IMR-90 (cell line): ENCODE results near the gene GYPB. TPM values are rescaled to one million over a fixed set of nuclear protein-coding genes. Genes with fewer than 3 reads are reported as not detected.
"Not testable (repeated sequence)": the region's sequence is repeated elsewhere in the genome, so short reads cannot be mapped to it uniquely, and the experiment has no call there.

Experiments used
- ATAC-seq: fragments of 200-7000 bp; cut with Tn5 transposase; 2 replicates; pipeline ENCODE4 v1.9.1; 2020; ENCODE audit warnings: low read depth, mild to moderate bottlenecking, moderate library complexity
- BruUV-seq: library from RNA; stranded (reverse); fragments of 400-500 nt; replicated peaks from 2 replicates; lab custom pipeline; 2021; lab: Mats Ljungman, UMichigan
- CTCF ChIA-PET: fragments of 300-600 bp; formaldehyde crosslinking; extraction: SDS; loops from one replicate; lab custom pipeline; 2021; ENCODE audit warnings: antibody characterized with exemption; lab: Yijun Ruan, JAX
- POLR2A ChIA-PET: fragments of 300-600 bp; sonication (Branson Sonifier 250); formaldehyde crosslinking; loops from one replicate; lab custom pipeline; 2022; ENCODE audit warnings: antibody characterized with exemption; ENCODE audit not compliant: unreplicated experiment; lab: Charles Lee
- DNase-seq: peaks from one replicate; pipeline ENCODE4 v3.0.0; 2013
- H2AFZ ChIP-seq: replicated peaks from 2 replicates; pipeline ENCODE3; 2013; ENCODE audit warnings: low read length, mild to moderate bottlenecking; ENCODE audit not compliant: poor library complexity
- H2AK5ac ChIP-seq: 2 replicates; pipeline ENCODE4 v1.6.1; 2013; ENCODE audit warnings: low read depth, low read length, inconsistent platforms
- H2AK9ac ChIP-seq: replicated peaks from 2 replicates; pipeline ENCODE3; 2013; ENCODE audit warnings: mild to moderate bottlenecking, low read depth, low read length, moderate library complexity; ENCODE audit not compliant: poor library complexity
- H2BK120ac ChIP-seq: 2 replicates; pipeline ENCODE4 v1.6.1; 2013; ENCODE audit warnings: low read depth, low read length, inconsistent platforms
- H2BK15ac ChIP-seq: 3 replicates; pipeline ENCODE4 v1.6.1; 2013; ENCODE audit warnings: low read depth, low read length, inconsistent platforms
- H2BK20ac ChIP-seq: 2 replicates; pipeline ENCODE4 v1.6.1; 2013; ENCODE audit warnings: low read depth, mild to moderate bottlenecking, inconsistent platforms, low read length, moderate library complexity
- H2BK5ac ChIP-seq: 2 replicates; pipeline ENCODE4 v1.6.1; 2013; ENCODE audit warnings: mild to moderate bottlenecking, low read depth, low read length, inconsistent platforms; ENCODE audit not compliant: poor library complexity, severe bottlenecking
- H3K14ac ChIP-seq: replicated peaks from 2 replicates; pipeline ENCODE4 v1.6.1; 2013; ENCODE audit warnings: low read depth, low read length, inconsistent platforms
- H3K18ac ChIP-seq: 2 replicates; pipeline ENCODE4 v1.6.1; 2013; ENCODE audit warnings: low read depth, low read length, control low read depth
- H3K23ac ChIP-seq: 2 replicates; pipeline ENCODE4 v1.6.1; 2013; ENCODE audit warnings: low read depth, low read length, inconsistent platforms
- H3K27ac ChIP-seq: 2 replicates; pipeline ENCODE4 v1.5.1; 2013; ENCODE audit warnings: mild to moderate bottlenecking, control low read depth, low read length; ENCODE audit not compliant: insufficient read depth
- H3K27me3 ChIP-seq: 2 replicates; pipeline ENCODE4 v1.6.1; 2013; ENCODE audit warnings: low read length; ENCODE audit not compliant: control insufficient read depth, insufficient read depth
- H3K36me3 ChIP-seq: 2 replicates; pipeline ENCODE4 v1.6.1; 2013; ENCODE audit warnings: low read length, mixed read lengths; ENCODE audit not compliant: control insufficient read depth, insufficient read depth
- H3K4ac ChIP-seq: 2 replicates; pipeline ENCODE4 v1.6.1; 2013; ENCODE audit warnings: low read depth, low read length, inconsistent platforms
- H3K4me1 ChIP-seq: 2 replicates; pipeline ENCODE4 v1.6.1; 2013; ENCODE audit warnings: low read length, mixed read lengths; ENCODE audit not compliant: control insufficient read depth, insufficient read depth
- H3K4me2 ChIP-seq: 2 replicates; pipeline ENCODE4 v1.6.1; 2013; ENCODE audit warnings: low read depth, mild to moderate bottlenecking, control low read depth, low read length, moderate library complexity
- H3K4me3 ChIP-seq: 2 replicates; pipeline ENCODE4 v1.5.1; 2013; ENCODE audit warnings: low read depth, mild to moderate bottlenecking, control low read depth, low read length, moderate library complexity; ENCODE audit not compliant: insufficient read depth
- H3K56ac ChIP-seq: 2 replicates; pipeline ENCODE4 v1.6.1; 2013; ENCODE audit warnings: low read length, inconsistent platforms; ENCODE audit not compliant: insufficient read depth; ENCODE audit errors: extremely low read depth
- H3K79me1 ChIP-seq, 2 experiments: 2 replicates each; pipeline ENCODE4 v1.6.1; 2013; ENCODE audit warnings: low read length in 2 of 2, inconsistent platforms in 1 of 2, low read depth in 1 of 2
- H3K9ac ChIP-seq: 2 replicates; pipeline ENCODE4 v1.6.1; 2013; ENCODE audit warnings: low read depth, low read length, control low read depth
- H3K9me1 ChIP-seq: 2 replicates; pipeline ENCODE4 v1.6.1; 2013; ENCODE audit warnings: low read length, inconsistent platforms; ENCODE audit not compliant: insufficient read depth
- H3K9me3 ChIP-seq: 2 replicates; pipeline ENCODE4 v1.6.1; 2013; ENCODE audit warnings: low read length; ENCODE audit not compliant: control insufficient read depth, insufficient read depth
- H4K20me1 ChIP-seq: 2 replicates; pipeline ENCODE4 v1.6.1; 2013; ENCODE audit warnings: low read length, inconsistent platforms; ENCODE audit not compliant: insufficient read depth
- H4K5ac ChIP-seq: 2 replicates; pipeline ENCODE4 v1.6.1; 2013; ENCODE audit warnings: mild to moderate bottlenecking, low read depth, low read length, control low read depth
- H4K8ac ChIP-seq, 2 experiments: 2 replicates each; pipeline ENCODE4 v1.6.1; 2013; ENCODE audit warnings: low read depth in 2 of 2, low read length in 2 of 2, control low read depth in 1 of 2, inconsistent platforms in 1 of 2
- H4K91ac ChIP-seq: 2 replicates; pipeline ENCODE4 v1.6.1; 2013; ENCODE audit warnings: low read depth, low read length, inconsistent platforms; ENCODE audit not compliant: insufficient read depth
- WGBS, 2 experiments: methylation state at CpG; one replicate each; pipeline versions ENCODE4 v1.1.5 to v1.1.7; 2013; ENCODE audit warnings: missing lambda C conversion rate in 2 of 2; ENCODE audit not compliant: insufficient read length in 1 of 2; ENCODE audit errors: extremely low coverage in 2 of 2; 5-methylcytosine and 5-hydroxymethylcytosine counted together
- dilution Hi-C: fragments of 300-500 bp; cut with HindIII; formaldehyde crosslinking; loops from one replicate; pipeline ENCODE4 v1.14.3; 2018; ENCODE audit warnings: low sequenced_read_pairs; ENCODE audit not compliant: unreplicated experiment
- in situ Hi-C: fragments of 300-500 bp; cut with MboI; formaldehyde crosslinking; loops from 3 replicates; pipeline ENCODE4 v1.14.3; 2019; ENCODE audit warnings: low sequenced_read_pairs, inconsistent platforms, mixed read lengths
- intact Hi-C: fragments of 100-400 bp; cut with micrococcal nuclease; formaldehyde crosslinking; loops from 2 replicates; pipeline ENCODE4 v1.10.0; 2022
- polyA plus RNA-seq, 3 experiments: library from polyadenylated mRNA; depleted of rRNA; stranded (reverse); fragments of >200 nt; gene quantifications; 2 replicates each; pipeline ENCODE4 v1.2.3, GENCODE V29; 2012; ENCODE audit warnings: low replicate concordance in 1 of 3
- total RNA-seq: library from RNA; depleted of rRNA; stranded (reverse); fragments of >200 nt; gene quantifications from 2 replicates; pipeline ENCODE4 v1.2.3, GENCODE V29; 2012

Gene GYPB
- total and polyA plus RNA-seq, 2 of the 4 experiments (the other 2 are of a cell fraction): not detected

- in situ Hi-C loops, H3K14ac ChIP-seq: not testable (repeated sequence)
Observed at GRCh38 chr4:144008602-144009001, 10.6 kb downstream of the GYPB start.

GRCh38 chr4:144007960-144008359 lies 11.2 kb downstream of the GYPB start:
- ATAC-seq: not testable (repeated sequence)

More at GRCh38 chr4:144008602-144009001, 10.6 kb downstream of the GYPB start:
- H3K18ac ChIP-seq, H3K4me1 ChIP-seq, H4K5ac ChIP-seq, H3K4me3 ChIP-seq, H4K20me1 ChIP-seq, H3K23ac ChIP-seq, H3K27me3 ChIP-seq, H3K79me1 ChIP-seq, H2AK9ac ChIP-seq, H2BK5ac ChIP-seq, POLR2A ChIA-PET, H3K27ac ChIP-seq, H2BK120ac ChIP-seq, intact Hi-C loops, H3K4ac ChIP-seq, H3K9ac ChIP-seq, H4K8ac ChIP-seq, H2BK20ac ChIP-seq, dilution Hi-C loops, H2AK5ac ChIP-seq, DNase-seq, H2AFZ ChIP-seq, H3K56ac ChIP-seq, BruUV-seq, H2BK15ac ChIP-seq, H3K9me3 ChIP-seq, H3K4me2 ChIP-seq, CTCF ChIA-PET, ATAC-seq, H4K91ac ChIP-seq, H3K36me3 ChIP-seq, H3K9me1 ChIP-seq: not testable (repeated sequence)
- no CpG with 5 or more reads among the region's 3 CpGs for WGBS, 2 experiments

More at GRCh38 chr4:144007960-144008359, 11.2 kb downstream of the GYPB start:
- in situ Hi-C loops, H2BK120ac ChIP-seq, H3K56ac ChIP-seq, H4K91ac ChIP-seq, H3K4me2 ChIP-seq, dilution Hi-C loops, H3K4ac ChIP-seq, H3K9ac ChIP-seq, H3K4me1 ChIP-seq, H2BK15ac ChIP-seq, H4K8ac ChIP-seq, H3K27ac ChIP-seq, DNase-seq, POLR2A ChIA-PET, BruUV-seq, H2AK5ac ChIP-seq, H4K5ac ChIP-seq, H3K9me3 ChIP-seq, CTCF ChIA-PET, H3K79me1 ChIP-seq, H3K36me3 ChIP-seq, H3K14ac ChIP-seq, H4K20me1 ChIP-seq, H2AFZ ChIP-seq, H3K27me3 ChIP-seq, H2BK5ac ChIP-seq, H3K4me3 ChIP-seq, H3K18ac ChIP-seq, H2AK9ac ChIP-seq, intact Hi-C loops, H3K23ac ChIP-seq, H2BK20ac ChIP-seq, H3K9me1 ChIP-seq: not testable (repeated sequence)
- WGBS, 2 experiments: no CpG with 5 or more reads among the region's 1 CpG
